GM12878 (cell line): ENCODE data around the gene SPCS1. TPM values are rescaled to one million over a fixed set of nuclear protein-coding genes. Genes with fewer than 3 reads are reported as not detected.

Source experiments
- BCL11A ChIP-seq: IDR thresholded peaks from 2 replicates; pipeline ENCODE4 v1.6.1; 2011; ENCODE audit warnings: low read depth, low read length
- CEBPB ChIP-seq, 2 experiments: fragments of 150-350 bp in 1 of 2; IDR thresholded peaks; 2 replicates each; pipeline ENCODE4 v1.6.1; 2012 to 2014; ENCODE audit warnings: low read depth in 2 of 2, low read length in 2 of 2, borderline replicate concordance in 1 of 2, inconsistent platforms in 1 of 2
- CHD2 ChIP-seq: IDR thresholded peaks from 2 replicates; pipeline ENCODE4 v1.6.1; 2011; ENCODE audit warnings: low read depth, low read length, improper control_type of control experiment, borderline replicate concordance
- HDGF ChIP-seq: fragments of 450-650 bp; IDR thresholded peaks from 2 replicates; pipeline ENCODE4 v1.6.1; 2016; ENCODE audit warnings: antibody characterized with exemption
- IKZF1 ChIP-seq: fragments of 450-650 bp; conservative IDR thresholded peaks from 2 replicates; pipeline ENCODE4 v1.6.1; 2017; ENCODE audit warnings: antibody characterized with exemption, mild to moderate bottlenecking
- MTA2 ChIP-seq: fragments of 450-650 bp; IDR thresholded peaks from 2 replicates; pipeline ENCODE4 v1.6.1; 2016; ENCODE audit warnings: low read depth, mild to moderate bottlenecking, moderate library complexity
- MYB ChIP-seq: fragments of 150-350 bp; IDR thresholded peaks from 2 replicates; pipeline ENCODE4 v1.6.1; 2014; ENCODE audit warnings: mild to moderate bottlenecking, low read depth, low read length, borderline replicate concordance
- NBN ChIP-seq: fragments of 450-650 bp; IDR thresholded peaks from 2 replicates; pipeline ENCODE4 v1.6.1; 2016
- POLR2AphosphoS5 ChIP-seq: IDR thresholded peaks from 2 replicates; pipeline ENCODE4 v1.6.1; 2011; ENCODE audit warnings: mild to moderate bottlenecking, low read length, inconsistent platforms
- POU2F2 ChIP-seq: IDR thresholded peaks from 3 replicates; pipeline ENCODE4 v1.6.1; 2011; ENCODE audit warnings: low read depth, mild to moderate bottlenecking, low read length, borderline replicate concordance
- RCOR1 ChIP-seq: conservative IDR thresholded peaks from 2 replicates; pipeline ENCODE4 v1.6.1; 2012; ENCODE audit warnings: low read depth, low read length, improper control_type of control experiment
- SIX5 ChIP-seq: IDR thresholded peaks from 2 replicates; pipeline ENCODE4 v1.6.1; 2011; ENCODE audit warnings: mild to moderate bottlenecking, low read depth, low read length, moderate library complexity; ENCODE audit not compliant: severe bottlenecking
- SMC3 ChIP-seq: IDR thresholded peaks from 2 replicates; pipeline ENCODE4 v1.6.1; 2011; ENCODE audit warnings: low read length, improper control_type of control experiment, borderline replicate concordance
- STAT1 ChIP-seq: fragments of 450-650 bp; conservative IDR thresholded peaks from 2 replicates; pipeline ENCODE4 v1.6.1; 2014; ENCODE audit warnings: antibody characterized with exemption, mild to moderate bottlenecking
- ZNF384 ChIP-seq: IDR thresholded peaks from 2 replicates; pipeline ENCODE4 v1.6.1; 2012; ENCODE audit warnings: low read depth, mild to moderate bottlenecking, low read length, improper control_type of control experiment, borderline replicate concordance
- ZNF622 ChIP-seq: fragments of 450-650 bp; IDR thresholded peaks from 2 replicates; pipeline ENCODE4 v1.6.1; 2017; ENCODE audit warnings: mild to moderate bottlenecking, inconsistent platforms
- polyA plus RNA-seq, 11 experiments: library from polyadenylated mRNA; depleted of rRNA in 4 of 11; unstranded in 6 of 11; stranded (reverse) in 5 of 11; fragments of >200 nt; fragmentation: Nextera tagmentation in 4 of 11; fragmentation: Illumina TruSeq in 1 of 11; extraction: Ambion mirVana in 4 of 11; extraction: Trizol in 1 of 11; gene quantifications; 1 replicate in 1 of 11; 2 replicates in 10 of 11; pipeline versions ENCODE4 v1.2.1 to v1.2.3, GENCODE V29; 2011 to 2016; ENCODE audit warnings: inconsistent platforms in 2 of 11, missing spikeins in 2 of 11, low read depth in 1 of 11
- total RNA-seq, 4 experiments: library from RNA; depleted of rRNA in 3 of 4; stranded (reverse); fragments of >200 nt in 3 of 4; fragmentation: Illumina TruSeq in 1 of 4; extraction: Trizol in 1 of 4; gene quantifications; 2 replicates each; pipeline versions ENCODE4 v1.2.1 to v1.2.3, GENCODE V29; 2013 to 2021
- TF ChIP-seq, protein P1 (sequence below): fragments of 450-650 bp; IDR thresholded peaks from 2 replicates; pipeline ENCODE4 v1.6.1; 2017; ENCODE audit warnings: borderline replicate concordance
- TF ChIP-seq, protein P2 (sequence below): fragments of 450-650 bp; conservative IDR thresholded peaks from 2 replicates; pipeline ENCODE4 v1.6.1; 2017; ENCODE audit warnings: mild to moderate bottlenecking, moderate library complexity
- TF ChIP-seq, protein P3 (sequence below): fragments of 450-650 bp; IDR thresholded peaks from 2 replicates; pipeline ENCODE4 v1.6.1; 2017; ENCODE audit warnings: low read depth, mild to moderate bottlenecking, moderate library complexity
- TF ChIP-seq, protein P4 (sequence below): fragments of 450-650 bp; formaldehyde crosslinking; IDR thresholded peaks from 2 replicates; pipeline ENCODE4 v1.4.0; 2020; ENCODE audit warnings: mild to moderate bottlenecking, moderate library complexity

SPCS1 gene
- total and polyA plus RNA-seq, 10 of the 15 experiments (the other 5 are each of a cell fraction or from before 2014, with no cell fraction given): 107 to 994 (median 233) TPM

DNA sequence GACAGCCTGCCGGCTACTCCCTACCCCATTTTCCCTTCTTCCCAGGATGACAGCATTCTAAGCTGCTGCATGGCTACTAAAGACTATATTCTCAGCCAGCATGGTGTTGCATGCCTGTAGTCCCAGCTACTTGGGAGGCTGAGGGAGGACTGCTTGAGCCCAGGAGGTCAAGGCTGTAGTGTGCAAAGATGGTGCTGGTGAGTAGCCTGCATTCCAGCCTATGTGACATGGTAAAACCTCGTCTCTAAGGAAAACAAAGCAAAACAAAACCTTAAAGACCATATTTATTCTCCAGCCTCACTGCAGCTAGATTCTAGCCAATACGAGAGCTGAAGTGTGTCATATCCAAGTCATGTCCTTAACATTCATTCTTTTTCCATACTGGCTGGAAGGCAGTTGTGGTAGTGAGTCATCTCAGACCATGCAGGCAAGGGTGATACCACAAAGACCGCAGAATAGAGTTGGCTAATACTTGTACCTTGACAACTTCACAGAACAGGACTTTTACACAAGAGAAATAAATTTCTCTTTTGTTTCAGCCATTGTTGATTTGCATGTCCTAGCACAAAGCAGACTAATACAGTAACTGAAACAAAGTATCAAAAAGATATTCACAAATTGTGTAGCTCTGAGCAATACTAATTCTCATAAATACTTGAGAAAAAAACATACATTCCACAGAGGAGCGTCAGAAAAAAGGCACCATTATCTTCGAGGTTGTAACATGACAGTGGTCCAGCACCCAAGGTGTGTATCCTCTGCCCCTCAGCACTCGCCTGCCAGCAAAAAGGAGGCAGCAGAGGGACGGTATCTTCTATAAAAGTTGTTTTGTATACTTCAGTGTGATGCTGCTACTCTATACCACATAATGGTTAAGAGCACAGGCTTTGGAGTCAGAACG lies 35.0 kb upstream of the SPCS1 start (continued):
- TF ChIP-seq, protein P1, sequence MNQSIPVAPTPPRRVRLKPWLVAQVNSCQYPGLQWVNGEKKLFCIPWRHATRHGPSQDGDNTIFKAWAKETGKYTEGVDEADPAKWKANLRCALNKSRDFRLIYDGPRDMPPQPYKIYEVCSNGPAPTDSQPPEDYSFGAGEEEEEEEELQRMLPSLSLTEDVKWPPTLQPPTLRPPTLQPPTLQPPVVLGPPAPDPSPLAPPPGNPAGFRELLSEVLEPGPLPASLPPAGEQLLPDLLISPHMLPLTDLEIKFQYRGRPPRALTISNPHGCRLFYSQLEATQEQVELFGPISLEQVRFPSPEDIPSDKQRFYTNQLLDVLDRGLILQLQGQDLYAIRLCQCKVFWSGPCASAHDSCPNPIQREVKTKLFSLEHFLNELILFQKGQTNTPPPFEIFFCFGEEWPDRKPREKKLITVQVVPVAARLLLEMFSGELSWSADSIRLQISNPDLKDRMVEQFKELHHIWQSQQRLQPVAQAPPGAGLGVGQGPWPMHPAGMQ: peak; percentile 42; the same call in 1 of the 2 replicates
- peak; percentile 69 for TF ChIP-seq MTA2
- TF ChIP-seq HDGF: peak; percentile 64; the same call in 1 of the 2 replicates
- no peak for TF ChIP-seq POLR2AphosphoS5
- TF ChIP-seq SIX5: no peak
- TF ChIP-seq BCL11A: peak; percentile 68; the same call in 1 of the 2 replicates
- TF ChIP-seq POU2F2: peak; percentile 35; the same call in 1 of the 3 replicates
- no peak for TF ChIP-seq ZNF384
- TF ChIP-seq, protein P2, sequence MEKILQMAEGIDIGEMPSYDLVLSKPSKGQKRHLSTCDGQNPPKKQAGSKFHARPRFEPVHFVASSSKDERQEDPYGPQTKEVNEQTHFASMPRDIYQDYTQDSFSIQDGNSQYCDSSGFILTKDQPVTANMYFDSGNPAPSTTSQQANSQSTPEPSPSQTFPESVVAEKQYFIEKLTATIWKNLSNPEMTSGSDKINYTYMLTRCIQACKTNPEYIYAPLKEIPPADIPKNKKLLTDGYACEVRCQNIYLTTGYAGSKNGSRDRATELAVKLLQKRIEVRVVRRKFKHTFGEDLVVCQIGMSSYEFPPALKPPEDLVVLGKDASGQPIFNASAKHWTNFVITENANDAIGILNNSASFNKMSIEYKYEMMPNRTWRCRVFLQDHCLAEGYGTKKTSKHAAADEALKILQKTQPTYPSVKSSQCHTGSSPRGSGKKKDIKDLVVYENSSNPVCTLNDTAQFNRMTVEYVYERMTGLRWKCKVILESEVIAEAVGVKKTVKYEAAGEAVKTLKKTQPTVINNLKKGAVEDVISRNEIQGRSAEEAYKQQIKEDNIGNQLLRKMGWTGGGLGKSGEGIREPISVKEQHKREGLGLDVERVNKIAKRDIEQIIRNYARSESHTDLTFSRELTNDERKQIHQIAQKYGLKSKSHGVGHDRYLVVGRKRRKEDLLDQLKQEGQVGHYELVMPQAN: no peak
- TF ChIP-seq CEBPB (IDR thresholded peaks at IDR 0.05; ENCODE audit: borderline replicate concordance in 1 of 2, low read depth in 2 of 2, low read length in 2 of 2): no peak; a peak in 1 of 4 replicates
- TF ChIP-seq RCOR1: no peak
- TF ChIP-seq, protein P3, sequence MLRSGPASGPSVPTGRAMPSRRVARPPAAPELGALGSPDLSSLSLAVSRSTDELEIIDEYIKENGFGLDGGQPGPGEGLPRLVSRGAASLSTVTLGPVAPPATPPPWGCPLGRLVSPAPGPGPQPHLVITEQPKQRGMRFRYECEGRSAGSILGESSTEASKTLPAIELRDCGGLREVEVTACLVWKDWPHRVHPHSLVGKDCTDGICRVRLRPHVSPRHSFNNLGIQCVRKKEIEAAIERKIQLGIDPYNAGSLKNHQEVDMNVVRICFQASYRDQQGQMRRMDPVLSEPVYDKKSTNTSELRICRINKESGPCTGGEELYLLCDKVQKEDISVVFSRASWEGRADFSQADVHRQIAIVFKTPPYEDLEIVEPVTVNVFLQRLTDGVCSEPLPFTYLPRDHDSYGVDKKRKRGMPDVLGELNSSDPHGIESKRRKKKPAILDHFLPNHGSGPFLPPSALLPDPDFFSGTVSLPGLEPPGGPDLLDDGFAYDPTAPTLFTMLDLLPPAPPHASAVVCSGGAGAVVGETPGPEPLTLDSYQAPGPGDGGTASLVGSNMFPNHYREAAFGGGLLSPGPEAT: peak; percentile 76
- TF ChIP-seq SMC3: no peak
- no peak for TF ChIP-seq ZNF622
- no peak for TF ChIP-seq STAT1
- peak; percentile 89 for TF ChIP-seq IKZF1
- no peak for TF ChIP-seq NBN
- no peak for TF ChIP-seq MYB
- no peak for TF ChIP-seq CHD2
- TF ChIP-seq, protein P4, sequence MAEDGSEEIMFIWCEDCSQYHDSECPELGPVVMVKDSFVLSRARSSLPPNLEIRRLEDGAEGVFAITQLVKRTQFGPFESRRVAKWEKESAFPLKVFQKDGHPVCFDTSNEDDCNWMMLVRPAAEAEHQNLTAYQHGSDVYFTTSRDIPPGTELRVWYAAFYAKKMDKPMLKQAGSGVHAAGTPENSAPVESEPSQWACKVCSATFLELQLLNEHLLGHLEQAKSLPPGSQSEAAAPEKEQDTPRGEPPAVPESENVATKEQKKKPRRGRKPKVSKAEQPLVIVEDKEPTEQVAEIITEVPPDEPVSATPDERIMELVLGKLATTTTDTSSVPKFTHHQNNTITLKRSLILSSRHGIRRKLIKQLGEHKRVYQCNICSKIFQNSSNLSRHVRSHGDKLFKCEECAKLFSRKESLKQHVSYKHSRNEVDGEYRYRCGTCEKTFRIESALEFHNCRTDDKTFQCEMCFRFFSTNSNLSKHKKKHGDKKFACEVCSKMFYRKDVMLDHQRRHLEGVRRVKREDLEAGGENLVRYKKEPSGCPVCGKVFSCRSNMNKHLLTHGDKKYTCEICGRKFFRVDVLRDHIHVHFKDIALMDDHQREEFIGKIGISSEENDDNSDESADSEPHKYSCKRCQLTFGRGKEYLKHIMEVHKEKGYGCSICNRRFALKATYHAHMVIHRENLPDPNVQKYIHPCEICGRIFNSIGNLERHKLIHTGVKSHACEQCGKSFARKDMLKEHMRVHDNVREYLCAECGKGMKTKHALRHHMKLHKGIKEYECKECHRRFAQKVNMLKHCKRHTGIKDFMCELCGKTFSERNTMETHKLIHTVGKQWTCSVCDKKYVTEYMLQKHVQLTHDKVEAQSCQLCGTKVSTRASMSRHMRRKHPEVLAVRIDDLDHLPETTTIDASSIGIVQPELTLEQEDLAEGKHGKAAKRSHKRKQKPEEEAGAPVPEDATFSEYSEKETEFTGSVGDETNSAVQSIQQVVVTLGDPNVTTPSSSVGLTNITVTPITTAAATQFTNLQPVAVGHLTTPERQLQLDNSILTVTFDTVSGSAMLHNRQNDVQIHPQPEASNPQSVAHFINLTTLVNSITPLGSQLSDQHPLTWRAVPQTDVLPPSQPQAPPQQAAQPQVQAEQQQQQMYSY (CRISPR knock-in tag): no peak
